ENCODE data around the gene MTNR1A.

The MTNR1A gene

DNA sequence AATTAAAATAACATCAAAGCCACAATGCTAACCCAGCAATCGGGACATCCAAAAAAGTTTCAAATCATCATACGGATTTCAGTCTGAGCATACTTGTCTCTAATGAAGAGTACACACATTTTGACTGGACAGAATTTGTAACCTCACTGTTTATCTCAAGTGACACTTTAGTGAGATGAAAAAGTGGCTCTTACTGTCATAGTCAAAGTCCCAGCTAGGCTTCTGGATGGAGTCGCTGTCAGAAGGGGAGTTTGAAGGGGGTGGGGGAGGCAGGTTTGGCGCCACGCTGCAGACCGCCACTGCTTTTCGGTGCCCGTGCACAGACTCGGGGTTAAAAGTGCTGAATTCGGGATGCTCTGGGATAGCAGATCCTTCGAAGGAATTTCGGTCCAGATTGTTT lies 41.0 kb upstream of the MTNR1A start:
- H3K4me3 ChIP-seq (ENCODE audit: low read length) = no peak overlapping the region
- TF ChIP-seq, protein P1, sequence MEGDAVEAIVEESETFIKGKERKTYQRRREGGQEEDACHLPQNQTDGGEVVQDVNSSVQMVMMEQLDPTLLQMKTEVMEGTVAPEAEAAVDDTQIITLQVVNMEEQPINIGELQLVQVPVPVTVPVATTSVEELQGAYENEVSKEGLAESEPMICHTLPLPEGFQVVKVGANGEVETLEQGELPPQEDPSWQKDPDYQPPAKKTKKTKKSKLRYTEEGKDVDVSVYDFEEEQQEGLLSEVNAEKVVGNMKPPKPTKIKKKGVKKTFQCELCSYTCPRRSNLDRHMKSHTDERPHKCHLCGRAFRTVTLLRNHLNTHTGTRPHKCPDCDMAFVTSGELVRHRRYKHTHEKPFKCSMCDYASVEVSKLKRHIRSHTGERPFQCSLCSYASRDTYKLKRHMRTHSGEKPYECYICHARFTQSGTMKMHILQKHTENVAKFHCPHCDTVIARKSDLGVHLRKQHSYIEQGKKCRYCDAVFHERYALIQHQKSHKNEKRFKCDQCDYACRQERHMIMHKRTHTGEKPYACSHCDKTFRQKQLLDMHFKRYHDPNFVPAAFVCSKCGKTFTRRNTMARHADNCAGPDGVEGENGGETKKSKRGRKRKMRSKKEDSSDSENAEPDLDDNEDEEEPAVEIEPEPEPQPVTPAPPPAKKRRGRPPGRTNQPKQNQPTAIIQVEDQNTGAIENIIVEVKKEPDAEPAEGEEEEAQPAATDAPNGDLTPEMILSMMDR (IDR thresholded peaks at IDR 0.05; ENCODE audit: insufficient read depth, low read depth, low read length, missing control alignments) = no peak
- no peak for DNase-seq (ENCODE audit: low read depth)

DNA sequence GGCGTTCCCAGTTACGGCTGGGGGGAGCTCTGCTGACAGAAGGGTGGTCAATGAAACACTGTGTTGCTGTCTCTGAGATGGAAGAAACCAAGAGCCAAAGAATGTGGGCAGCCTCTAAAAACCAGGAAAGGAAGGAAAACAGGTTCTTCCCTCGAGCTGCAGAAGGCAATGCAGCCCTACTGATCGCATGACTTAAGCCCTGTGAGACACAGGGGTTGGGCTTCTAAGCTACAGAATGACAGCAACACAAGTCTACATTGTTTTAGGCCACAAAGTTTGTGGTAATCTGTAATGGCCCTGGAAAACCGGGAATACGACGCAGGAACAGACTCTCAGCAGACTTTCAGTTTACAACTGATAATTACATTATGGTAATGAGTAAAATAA lies 38.2 kb upstream of the MTNR1A start:
- TF ChIP-seq, protein P1 (IDR thresholded peaks at IDR 0.05; ENCODE audit: insufficient read depth, low read depth, low read length, missing control alignments) = no peak
- no peak overlapping the region for H3K4me3 ChIP-seq (ENCODE audit: low read length)
- DNase-seq (ENCODE audit: low read depth) = peak; percentile 37

DNA sequence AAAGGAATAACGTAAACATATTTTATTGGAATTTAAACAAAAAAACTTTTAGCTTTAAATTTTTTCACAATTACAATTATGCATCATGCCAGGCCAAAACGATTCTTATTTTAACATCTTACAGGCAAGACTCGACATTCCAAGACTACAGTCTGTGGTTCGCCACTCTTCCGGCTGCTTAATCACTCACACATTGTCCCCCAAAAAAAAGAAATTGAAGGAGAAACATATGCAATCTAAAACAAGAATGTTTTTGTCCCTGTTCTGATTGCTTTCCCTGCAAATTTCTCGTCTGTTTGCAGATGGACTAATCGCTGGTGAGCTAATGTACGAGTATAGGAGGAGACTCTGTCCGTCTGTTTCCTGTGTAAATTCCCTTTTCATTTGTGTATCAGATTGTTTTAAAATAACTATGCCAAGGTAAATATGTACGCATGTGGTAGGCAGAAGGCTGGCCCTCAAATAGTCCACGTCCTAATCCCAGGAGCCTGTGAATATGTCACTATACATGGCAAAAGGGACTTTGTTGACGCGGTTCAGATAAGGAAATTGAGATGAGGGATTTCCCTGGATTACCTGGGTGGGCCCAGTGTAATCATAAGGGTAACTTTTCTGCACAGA lies 37.7 kb upstream of the MTNR1A start:
- TF ChIP-seq, protein P1 (IDR thresholded peaks at IDR 0.05; ENCODE audit: insufficient read depth, low read depth, low read length, missing control alignments) = no peak
- no peak for DNase-seq (ENCODE audit: low read depth)
- no peak overlapping the region for H3K4me3 ChIP-seq (ENCODE audit: low read length)

DNA sequence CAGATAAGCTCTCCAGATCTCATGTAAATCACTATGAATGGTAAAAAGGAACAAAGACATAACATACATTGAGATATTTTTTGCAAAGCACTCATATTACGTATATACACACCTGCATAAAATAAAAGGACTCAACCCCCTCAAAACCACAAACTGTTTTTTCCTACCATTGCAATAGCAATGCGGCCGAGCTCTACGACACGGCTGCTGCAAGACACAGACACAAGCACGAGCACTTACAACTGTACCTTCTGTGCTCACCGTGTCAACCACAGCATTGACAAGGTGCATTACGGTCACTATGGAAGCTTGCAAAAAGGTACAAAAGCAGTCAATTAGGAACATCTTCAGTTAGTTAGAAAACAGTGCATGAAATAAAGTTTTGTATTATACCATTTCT lies 37.1 kb upstream of the MTNR1A start:
- H3K4me3 ChIP-seq (ENCODE audit: low read length) = no peak overlapping the region
- no peak for DNase-seq (ENCODE audit: low read depth)
- TF ChIP-seq, protein P1 (IDR thresholded peaks at IDR 0.05; ENCODE audit: insufficient read depth, low read depth, low read length, missing control alignments) = no peak

DNA sequence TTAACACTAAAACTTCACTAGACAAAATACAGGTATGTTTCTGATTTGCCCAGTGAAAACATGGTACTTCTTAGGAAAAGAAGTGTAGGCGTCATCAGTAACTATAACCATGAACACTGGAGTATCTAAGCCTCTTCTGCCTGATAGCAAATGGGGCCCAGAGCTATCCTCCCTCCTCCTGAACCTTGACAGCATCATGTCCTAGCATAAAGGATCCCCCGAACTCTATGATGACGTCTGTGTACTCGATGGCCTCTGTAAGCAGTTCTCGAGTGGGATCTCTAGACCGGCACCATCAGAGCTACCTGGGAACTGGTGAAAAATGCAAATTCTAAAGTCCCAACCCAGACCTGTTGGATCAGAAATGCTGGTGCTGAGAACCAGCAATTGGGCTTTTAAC lies 36.3 kb upstream of the MTNR1A start:
- TF ChIP-seq, protein P1 (IDR thresholded peaks at IDR 0.05; ENCODE audit: insufficient read depth, low read depth, low read length, missing control alignments) = no peak
- no peak for DNase-seq (ENCODE audit: low read depth)
- no peak overlapping the region for H3K4me3 ChIP-seq (ENCODE audit: low read length)

DNA sequence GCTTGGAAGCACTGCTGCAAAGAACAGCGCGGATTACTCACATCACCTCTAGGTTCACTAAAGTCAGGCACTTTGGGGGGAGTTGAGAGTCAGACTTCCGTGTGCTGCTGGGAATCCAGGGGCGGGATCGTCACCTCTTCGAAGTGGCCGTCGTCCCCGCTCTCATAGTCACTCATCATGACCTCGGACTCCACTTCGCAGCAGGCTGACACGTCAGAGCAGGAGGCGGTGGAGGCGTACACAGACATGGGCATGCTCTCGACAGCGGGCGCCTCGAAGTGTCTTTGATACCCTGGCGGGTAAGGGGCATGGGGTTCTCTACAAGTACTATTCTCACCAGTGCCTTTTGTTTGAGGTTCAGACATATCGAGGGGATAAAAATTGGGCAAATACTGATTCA lies 33.1 kb upstream of the MTNR1A start:
- TF ChIP-seq, protein P1 (IDR thresholded peaks at IDR 0.05; ENCODE audit: insufficient read depth, low read depth, low read length, missing control alignments) = no peak
- H3K4me3 ChIP-seq (ENCODE audit: low read length) = no peak overlapping the region
- DNase-seq (ENCODE audit: low read depth) = no peak

DNA sequence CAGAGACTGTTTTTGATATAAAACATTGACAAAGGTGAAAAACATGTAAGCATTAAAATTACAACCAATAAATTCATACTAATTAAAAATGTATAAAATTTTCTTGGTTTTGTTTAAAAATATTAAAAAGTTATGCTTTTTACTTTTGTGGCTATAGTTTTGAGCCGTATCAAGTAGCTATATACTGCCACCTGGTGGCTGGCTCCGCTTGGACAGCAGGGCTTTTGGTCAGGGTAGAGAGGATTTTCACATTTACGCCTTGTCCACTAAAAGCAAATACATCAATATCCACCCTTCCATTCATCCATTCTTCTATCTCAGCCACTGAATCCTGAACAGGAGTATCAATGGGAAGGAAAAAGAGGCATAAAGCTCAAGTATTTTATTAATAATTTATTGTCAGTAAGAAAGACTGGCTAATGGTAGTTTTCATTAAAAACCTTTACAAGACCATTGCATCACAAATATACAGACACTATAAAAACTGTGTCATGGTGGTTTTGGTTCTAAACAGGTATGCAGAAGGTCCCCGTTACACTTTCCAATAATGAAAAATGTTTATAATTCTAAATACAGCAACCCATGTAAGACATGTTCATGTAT lies 32.1 kb upstream of the MTNR1A start:
- no peak overlapping the region for H3K4me3 ChIP-seq (ENCODE audit: low read length)
- TF ChIP-seq, protein P1 (IDR thresholded peaks at IDR 0.05; ENCODE audit: insufficient read depth, low read depth, low read length, missing control alignments) = peak; percentile 86
- peak; percentile 66 for DNase-seq (ENCODE audit: low read depth)
